Islet of Langerhans (tissue), 1 donor: ENCODE measurements around the gene KANK3.
"Not testable (repeated sequence)": the region's sequence is repeated elsewhere in the genome, so short reads cannot be mapped to it uniquely, and the experiment has no call there.

Source experiments
- FAIRE-seq: peaks from one replicate; lab custom pipeline; 2011; peaks lifted over from hg19 to GRCh38; lab: Jason Lieb, UNC

Gene KANK3

GRCh38 chr19:8337728-8338127, 5.3 kb downstream of the KANK3 start:
- FAIRE-seq: no peak

DNA sequence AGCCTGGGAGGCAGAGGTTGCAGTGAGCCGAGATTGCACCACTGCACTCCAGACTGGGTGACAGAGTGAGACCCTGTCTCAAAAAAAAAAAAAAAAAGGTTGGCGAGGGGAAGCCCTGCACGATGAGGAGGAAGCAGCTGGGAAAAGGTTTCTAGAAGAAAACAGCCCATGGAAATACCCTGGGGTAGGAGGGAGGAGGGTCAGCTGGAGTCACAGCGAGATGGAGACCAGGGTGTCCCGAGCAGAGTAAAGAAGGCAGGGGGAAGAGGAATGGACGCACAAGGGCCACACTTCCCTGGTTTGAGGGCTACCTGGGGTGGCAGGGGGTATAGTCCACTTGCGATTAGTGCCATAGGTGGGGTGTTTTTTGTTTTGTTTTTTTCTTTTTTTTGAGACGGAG, 6.4 kb downstream of the KANK3 start:
- FAIRE-seq: no peak

GRCh38 chr19:8336072-8336569, 6.9 kb downstream of the KANK3 start:
- FAIRE-seq: no peak

- no peak for FAIRE-seq
Measured at GRCh38 chr19:8335343-8336071, 7.6 kb downstream of the KANK3 start.

GRCh38 chr19:8334458-8335342, 8.4 kb downstream of the KANK3 start:
- no peak for FAIRE-seq

DNA sequence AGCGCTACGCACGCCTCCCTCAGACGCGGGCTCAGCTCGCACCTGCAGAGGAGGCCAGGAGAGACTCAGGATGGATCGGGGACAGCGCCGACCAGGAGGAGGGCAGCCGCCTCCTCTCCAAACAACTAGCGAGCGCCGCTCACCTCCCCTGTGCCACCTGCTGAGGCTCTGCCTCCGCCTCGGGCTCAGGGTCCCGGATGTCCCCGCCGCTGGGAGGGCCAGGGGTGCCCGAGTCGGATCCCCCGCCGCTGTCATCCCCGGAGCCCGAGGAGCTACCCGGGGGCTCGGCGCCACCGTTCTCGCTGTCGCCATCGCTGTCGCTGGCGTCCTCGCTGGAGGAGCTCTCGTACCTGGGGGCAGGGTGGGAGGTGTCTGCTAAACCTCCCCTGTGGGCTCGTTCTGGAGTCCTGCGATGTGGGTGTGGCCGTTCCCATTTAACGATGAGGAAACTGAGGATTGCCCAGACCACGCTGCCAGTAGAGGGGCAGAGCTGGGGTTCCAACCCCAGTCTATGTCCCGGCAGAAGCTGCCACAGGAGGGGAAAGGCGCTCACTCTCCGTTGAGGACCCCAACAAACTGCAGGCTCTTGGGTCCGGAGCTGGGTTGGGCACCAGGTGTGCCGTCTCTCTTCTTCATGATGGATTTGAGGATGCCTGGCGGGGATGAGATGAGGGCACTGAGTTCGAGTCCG, 9.2 kb downstream of the KANK3 start:
- FAIRE-seq: no peak

DNA sequence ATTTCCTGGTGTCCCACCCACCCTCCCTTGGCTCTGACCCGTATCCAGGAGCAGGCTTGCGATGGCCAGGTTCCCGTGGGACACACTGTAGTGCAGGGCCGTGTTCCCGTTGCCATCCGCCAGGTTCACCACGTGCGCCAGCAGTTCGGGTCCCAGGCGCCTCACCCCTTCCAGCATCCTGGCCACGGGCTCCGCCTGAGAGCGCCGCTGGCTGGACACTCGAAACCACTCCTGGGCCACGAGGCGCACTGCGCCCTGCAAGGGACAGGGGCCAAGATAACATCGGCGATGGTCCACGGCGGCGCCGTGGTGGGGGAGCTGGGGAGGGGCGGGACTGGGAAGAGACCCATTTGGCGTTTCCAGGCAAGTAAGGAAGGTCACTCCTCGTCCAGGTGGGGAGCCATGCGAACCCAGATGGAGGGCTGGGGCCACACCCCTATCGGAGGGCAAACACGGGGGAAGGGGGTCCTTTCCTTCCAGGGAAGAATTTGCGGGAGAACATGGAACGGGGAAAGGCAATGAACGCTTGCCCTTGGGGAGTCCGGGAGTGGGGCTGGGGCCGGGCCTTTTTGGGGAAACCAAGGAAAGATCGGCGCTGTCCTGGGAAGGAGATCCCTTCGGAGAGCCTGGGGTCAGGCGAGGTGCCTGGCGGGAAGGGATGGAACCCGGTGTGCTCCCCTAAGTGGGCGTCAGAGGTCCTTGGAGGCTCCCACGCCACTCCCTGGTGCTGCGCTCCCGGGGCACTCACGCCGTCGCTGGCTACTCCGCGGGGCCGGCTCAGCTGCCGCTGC, 9.9 kb downstream of the KANK3 start:
- FAIRE-seq: no peak

DNA sequence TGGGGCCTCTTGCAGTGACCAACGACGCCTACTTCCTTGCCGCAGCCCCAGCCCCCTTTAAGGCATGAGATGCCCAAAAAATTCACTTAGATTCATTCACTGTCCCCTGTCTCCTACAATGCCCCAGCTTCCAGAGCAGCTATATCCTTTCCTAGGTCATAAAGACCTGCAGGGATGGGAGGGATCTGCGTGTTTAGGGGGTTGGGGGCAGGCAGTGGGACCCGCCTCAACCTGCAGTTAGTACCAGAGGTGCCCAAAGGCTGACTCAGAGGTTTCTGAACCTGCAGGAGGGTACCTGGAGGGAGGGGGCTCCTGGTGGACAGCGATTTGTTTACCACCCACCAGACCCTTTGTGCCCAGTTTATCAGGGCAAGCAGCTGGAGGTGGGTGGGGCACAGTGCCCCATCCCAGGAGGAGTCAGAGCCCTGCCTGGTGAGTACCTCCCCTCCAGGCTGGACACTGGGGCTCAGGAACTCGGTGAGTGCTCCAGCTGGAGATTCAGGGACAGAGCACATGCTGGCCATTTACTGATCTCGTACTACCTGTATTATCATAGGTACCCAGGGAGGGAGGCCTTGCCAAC, 11.7 kb downstream of the KANK3 start:
- no peak for FAIRE-seq

- FAIRE-seq: no peak
Measured at GRCh38 chr19:8329996-8330395, 13.1 kb downstream of the KANK3 start.

GRCh38 chr19:8325454-8325853, 17.6 kb downstream of the KANK3 start:
- no peak for FAIRE-seq

DNA sequence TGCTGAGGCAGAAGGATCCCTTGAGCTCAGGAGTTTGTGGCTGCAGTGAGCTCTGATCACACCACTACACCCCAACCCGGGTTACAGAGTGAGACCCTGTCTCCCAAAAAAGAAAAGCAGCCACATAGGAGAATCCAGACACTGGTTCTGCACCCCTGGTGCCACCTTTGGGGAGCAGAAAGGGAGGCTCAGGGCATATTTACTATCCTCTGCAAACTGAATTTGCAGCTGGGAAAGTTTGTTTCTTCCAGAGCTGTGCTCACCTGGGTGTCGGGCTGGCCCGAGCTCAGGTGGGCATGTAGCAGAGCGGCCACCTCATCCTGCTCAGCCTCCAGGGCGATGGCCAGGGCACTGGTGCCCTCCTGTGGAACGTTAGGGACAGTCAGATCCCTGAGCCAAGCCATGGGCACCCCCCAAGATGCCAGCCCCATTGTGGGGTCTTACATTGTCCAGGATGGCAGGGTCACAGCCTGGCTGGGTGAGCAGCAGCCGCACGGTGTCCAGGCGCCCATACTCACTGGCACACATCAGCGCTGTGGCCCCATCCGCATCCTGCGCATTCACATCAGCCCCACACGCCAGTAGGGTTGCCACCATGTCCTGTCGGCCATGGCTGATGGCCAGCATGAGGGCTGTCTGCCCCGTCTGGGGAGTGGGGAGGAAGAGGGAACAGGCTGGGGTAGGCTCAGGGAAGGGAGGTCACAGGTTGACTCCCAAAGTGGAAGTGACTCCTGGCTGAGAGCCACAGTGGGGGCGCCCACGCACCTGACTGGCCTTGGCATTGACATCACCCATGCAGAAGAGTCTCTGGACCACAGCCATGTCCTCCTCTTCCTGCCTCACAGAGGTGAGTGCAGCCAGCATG, 18.6 kb downstream of the KANK3 start:
- no peak for FAIRE-seq

DNA sequence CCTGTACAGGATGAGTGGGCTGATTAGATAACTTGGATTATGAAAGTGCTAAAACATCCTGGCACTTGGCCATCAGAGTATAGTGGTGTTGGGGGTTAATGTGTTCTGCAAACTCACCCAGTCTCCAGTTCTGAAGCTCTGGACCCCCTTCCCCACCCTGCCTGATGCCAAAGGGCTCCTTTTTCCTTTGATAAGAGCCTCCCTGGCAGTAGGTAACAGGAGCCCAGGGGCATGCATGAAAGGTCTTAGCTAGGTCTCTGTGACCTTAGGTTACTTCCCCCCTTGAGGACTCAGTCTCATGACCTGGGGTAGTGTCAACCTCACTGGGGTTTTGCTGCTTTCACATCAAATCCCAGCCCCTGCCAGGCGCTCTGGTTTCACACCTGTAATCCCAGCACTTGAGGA, 19.3 kb downstream of the KANK3 start:
- no peak for FAIRE-seq

DNA sequence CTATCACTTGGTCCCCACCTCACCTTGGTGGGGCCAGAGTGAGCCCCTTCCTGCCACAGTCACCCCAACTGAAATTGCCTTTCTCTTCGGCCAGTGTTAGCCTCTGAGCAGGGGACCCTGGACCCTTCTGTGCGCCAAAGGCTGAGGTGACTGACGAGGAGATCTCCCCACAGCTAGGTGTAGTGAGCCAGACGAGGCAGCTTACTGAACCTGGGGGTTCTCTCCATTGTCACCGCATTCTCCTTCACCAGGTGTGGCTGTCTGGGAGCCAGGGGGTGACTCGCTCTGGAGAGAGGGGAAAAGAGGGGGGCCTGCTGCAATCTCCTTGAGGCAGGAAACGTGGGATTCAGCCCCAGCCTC, 20.4 kb downstream of the KANK3 start:
- FAIRE-seq: no peak

- FAIRE-seq: no peak
Measured at GRCh38 chr19:8321986-8322637, 20.9 kb downstream of the KANK3 start.

DNA sequence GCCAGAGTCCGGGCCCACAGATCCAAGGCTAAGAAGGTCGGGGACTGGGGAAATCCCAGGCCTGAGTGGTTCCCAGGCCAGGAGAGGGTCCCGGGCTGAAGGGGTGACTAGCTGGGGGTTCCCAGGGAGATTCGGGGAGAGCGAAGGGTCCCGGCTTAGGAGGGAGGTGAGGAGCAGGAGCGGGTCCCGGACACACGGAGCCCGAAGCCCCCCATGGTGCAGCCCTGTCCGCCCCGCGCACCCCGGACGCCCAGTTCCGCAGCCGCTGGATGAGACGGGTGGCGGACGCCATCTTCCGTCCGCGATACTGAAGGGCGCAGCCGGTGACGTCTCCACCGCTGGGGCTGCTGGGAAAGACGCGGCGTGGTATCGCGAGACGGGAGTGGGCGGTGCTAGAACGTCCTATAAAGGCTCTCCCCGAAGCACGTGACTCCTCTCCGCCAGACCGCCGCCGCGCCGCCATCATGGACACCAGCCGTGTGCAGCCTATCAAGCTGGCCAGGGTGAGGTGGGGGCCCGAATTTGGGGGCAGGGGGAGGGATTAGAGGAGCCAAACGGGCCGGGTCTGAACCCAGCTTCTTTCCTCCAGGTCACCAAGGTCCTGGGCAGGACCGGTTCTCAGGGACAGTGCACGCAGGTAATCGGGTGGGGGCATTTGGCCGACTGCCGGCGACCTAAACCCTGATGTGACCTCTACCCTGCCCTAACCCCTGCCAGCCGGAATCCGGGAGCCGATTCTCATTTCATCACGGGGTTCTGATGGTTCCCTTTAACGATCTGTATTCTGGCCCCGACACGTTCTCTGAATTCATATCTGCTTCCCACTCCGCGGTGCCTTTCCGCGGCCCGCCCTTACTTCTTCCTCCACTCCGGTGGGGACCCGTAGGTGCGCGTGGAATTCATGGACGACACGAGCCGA, 21.7 kb downstream of the KANK3 start, which contains the start of the genes NDUFA7 and RPS28:
Gene NDUFA7, minus strand, starts transcription at position 309 of the 919 bp plus-strand sequence. Its CDS starts 17 bp downstream, at position 292.
Gene RPS28, plus strand, starts transcription at position 430 of the 919 bp plus-strand sequence. Its CDS starts 35 bp downstream, at position 465.
- no peak for FAIRE-seq

DNA sequence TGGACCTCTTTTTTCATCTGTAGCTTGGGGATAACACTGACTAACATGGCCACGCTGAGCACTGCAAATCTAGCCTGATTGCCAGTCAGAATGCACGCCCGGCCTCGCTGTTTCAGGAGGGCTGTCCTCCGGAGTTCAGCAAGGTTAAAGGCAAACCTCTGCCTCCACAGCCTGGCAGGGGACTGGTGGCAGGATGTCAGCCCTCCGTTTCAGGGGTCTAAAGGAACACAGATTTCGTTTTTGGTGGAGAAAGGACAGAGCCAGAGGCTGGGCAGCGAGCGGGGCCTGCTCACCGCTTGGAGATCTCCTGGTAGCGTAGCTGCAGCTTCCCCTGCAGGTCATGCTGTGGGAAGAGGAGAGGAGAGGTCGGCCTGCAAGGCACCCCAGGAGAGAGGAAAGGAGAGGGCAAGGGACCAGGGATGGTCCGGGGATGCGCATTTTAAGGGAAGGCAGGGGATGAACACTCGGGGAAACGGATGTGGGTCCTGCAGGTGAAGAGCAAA, 22.4 kb downstream of the KANK3 start:
- no peak for FAIRE-seq

- no peak for FAIRE-seq
Measured at GRCh38 chr19:8319807-8320520, 23.1 kb downstream of the KANK3 start.

GRCh38 chr19:8318835-8319234, 24.2 kb downstream of the KANK3 start:
- not testable (repeated sequence) for FAIRE-seq
